Hippocampal formation (tissue), 2 donors: Measurements from ENCODE around the gene ABLIM1.
A peak's percentile ranks its signal among the peaks of the same experiment; 100 is the strongest.

Experiments used
- DNase-seq, 2 donors: peaks; one replicate each; lab custom pipeline; 2025; lab: John Stamatoyannopoulos, UW

The ABLIM1 gene

GRCh38 chr10:114408968-114409444 is 249.1 kb downstream of the ABLIM1 start:
- no peak for DNase-seq

DNA sequence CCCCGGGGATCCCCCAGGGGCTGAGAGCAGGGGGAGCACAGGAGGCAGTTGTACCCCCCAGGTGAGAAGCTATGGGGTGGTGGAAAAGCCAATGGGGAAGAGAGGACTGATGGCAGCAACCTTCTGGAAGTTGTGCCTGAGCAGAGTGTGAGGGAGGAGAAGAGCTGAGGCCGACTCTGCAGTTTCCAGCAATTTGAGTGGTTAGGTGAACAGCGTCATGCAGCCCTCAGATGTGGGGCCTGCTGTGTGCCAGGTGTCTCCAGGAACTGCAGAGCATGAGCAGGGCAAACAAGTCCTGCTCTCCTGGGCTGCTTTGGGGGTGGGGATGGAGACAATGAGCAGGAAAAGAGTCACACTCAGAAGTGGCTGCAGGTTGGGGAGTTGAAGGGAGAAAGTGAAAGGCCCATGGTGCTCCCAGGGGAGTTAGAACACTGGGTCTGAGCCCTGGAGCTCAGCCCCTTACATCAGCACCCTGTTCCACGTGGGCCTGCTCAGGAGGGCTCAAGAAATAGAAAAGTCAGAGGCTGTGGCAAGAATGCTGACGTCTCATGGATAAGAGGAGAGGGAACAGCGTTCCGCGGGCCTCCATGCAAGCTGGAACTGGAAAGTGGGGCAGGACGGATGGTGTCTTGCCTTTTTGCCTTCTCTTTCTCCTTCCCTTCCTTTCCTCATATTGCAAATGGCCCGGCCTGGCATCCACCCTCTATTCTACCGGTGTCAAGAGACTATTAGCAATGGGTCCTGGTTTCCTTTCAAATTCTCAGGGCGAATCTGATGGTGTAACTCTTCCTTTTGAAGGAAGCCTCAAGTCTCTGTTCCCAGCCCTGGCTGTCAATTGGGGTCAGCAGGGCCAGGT is 249.7 kb downstream of the ABLIM1 start:
- DNase-seq: no peak

DNA sequence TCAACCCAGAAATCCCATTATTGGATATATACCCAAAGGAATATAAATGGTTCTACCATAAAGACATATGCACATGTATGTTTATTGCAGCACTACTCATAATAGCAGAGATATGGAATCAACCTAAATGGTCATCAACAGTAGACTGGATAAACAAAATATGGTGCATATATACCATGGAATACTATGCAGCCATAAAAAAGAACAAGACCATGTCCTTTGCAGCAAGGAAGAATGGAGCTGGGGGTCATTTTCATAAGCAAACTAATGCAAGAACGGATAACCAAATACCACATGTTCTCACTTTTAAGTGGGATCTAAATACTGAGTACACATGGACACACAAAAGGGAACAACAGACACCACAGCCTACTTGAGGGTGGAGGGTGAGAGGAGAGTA is 251.6 kb downstream of the ABLIM1 start:
- no peak for DNase-seq

- no peak for DNase-seq
These were observed 253.1 kb downstream of the ABLIM1 start for GRCh38 chr10:114405011-114405350.

DNA sequence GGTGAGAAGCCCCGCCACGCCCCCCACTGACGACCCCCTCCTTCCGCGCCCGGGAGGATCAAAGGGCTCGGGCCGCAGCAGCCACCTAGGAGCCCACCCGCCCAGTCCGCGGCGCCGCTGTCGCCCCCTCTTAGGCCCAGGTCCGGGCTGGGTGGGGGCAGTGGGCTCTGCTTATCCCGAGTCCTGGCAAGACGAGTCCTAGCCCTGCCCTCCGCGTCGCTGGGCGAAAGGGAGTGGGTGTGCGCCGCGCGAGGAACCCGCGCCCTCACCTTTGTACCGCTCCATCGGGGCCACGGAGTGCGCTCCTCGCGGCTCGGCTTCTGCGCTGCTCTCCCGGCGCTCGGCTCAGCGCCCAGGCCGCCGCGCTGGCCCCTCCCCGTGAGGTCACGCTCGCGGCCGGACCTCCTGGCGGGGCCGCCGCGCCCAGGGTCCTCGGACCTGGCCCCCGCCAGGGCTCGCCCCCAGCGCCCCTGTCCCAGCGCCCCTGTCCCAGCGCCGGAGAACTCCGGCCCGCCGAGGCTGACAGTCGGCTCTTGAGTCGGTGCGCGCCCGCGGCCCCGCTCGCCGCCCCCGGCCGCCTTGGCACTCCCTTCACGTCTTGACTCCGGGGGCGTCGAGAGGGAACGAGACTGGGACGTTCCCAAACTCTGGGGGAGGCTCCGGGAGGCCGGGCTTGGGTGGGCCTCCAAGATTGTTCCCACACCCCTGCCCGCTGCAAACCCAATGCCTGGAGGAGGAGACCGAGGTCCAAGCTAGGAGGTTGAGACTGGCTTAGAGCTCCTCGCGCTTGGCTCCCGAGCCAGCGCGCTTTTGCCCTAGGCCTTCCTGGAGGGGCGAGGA is 253.7 kb downstream of the ABLIM1 start, which contains the start of gene AFAP1L2:
Gene AFAP1L2 (minus strand): TSS at position 332 of the 840 bp plus-strand sequence. CDS start 47 bp downstream, at position 285.
- DNase-seq: no peak

- DNase-seq: no peak
These were observed 254.4 kb downstream of the ABLIM1 start for GRCh38 chr10:114403541-114404161.

- DNase-seq: no peak
These were observed 255.1 kb downstream of the ABLIM1 start for GRCh38 chr10:114402871-114403540.

- no peak for DNase-seq
These were observed 255.8 kb downstream of the ABLIM1 start for GRCh38 chr10:114402233-114402632.

GRCh38 chr10:114401195-114401791 is 256.8 kb downstream of the ABLIM1 start:
- peak in 1 of 2 donors; percentile 59 for DNase-seq

GRCh38 chr10:114400091-114400490 is 258.0 kb downstream of the ABLIM1 start:
- DNase-seq: no peak

DNA sequence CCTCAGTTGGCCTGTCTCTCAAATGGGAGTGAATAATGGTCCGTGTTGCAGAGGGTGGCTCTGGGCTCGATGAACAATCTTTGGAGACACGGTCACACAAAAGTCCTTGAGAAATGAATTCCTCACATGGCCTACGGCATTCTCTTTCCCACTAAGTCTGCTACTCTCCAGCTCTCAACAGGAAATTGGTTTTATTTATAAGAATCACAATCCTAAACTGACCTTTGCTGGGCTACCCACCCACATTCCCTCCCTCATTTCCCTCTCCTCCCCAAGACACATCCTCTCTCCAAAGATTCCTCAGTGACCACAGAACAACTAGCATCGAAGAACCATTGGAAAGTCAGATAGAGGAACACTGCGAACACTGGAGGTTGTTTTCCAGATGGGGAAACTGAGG is 258.5 kb downstream of the ABLIM1 start:
- no peak for DNase-seq

GRCh38 chr10:114398587-114399331 is 259.3 kb downstream of the ABLIM1 start:
- DNase-seq: no peak

GRCh38 chr10:114397651-114398145 is 260.4 kb downstream of the ABLIM1 start:
- DNase-seq: no peak

DNA sequence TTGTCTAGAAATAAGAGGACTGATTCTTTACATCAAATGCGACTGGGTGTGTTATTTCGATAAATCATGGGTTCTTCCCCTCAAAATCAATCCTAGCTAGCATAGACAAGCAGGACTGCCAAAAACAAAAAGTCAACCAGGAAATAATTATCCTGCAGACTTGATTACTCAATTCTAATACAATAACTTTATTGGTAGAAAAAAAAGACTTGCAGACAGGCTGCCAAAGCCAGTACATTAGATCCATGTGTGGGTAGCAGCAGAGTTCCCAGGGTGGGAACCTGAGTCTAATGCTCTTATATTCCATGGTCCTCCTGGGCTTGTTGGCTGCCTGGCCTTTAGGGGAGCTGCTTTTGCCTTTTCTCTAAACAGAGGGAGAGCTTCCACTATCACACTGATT is 261.6 kb downstream of the ABLIM1 start:
- DNase-seq: no peak

- DNase-seq: peak in 1 of 2 donors; percentile 7
These were observed 262.6 kb downstream of the ABLIM1 start for GRCh38 chr10:114395366-114396022.

GRCh38 chr10:114394531-114394930 is 263.5 kb downstream of the ABLIM1 start:
- no peak for DNase-seq

DNA sequence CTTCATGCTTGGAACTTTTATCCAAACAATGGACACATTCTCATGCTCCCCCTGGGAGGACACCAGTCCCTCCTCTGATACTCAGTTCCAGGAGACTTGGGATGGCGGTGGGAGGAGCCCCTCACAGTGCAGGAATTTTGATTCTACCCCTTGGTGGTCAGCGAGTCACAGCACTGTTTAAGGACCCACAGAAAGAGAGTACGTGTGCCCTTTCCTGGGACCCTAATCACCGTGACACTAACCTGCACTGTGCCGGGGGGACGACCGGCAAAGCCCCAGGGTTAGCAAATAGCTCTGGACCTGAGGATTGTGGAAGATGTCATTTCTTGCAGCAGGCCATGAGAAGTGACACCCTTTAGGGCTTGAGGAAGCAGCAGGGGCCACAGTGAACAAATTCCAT is 264.2 kb downstream of the ABLIM1 start:
- no peak for DNase-seq

GRCh38 chr10:114393482-114393881 is 264.6 kb downstream of the ABLIM1 start:
- no peak for DNase-seq

DNA sequence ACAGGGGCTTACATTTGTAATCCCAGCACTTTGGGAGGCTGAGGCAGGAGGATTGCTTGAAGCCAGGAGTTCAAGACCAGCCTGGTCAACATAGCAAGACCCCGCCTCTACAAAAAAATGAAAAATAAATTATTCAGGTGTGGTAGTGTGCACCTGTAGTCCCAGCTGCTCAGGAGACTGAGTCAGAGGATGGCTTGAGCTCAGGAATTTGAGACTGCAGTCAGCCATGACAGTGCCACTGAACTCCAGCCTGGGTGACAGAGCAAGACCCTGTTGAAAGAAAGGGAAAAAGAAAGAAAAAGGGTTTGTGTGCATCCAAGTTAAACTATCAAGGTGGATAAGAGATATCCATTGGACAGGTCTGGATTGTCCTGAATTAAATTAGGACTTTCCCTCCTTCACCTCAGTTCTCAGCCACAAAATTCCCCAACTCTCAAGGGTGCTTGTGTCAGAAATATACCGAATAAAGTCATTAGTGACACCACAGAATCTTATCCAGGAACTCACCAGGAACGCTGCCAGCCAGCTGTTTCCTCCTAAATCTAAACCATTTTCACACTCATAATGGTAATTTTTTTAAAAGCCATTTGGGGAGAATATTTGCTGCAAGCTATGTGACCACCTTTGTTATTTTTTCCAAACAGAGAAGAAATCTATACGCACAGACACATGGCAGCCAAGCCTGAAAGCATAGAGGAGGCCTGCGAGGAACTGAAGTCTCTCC is 265.8 kb downstream of the ABLIM1 start:
- no peak for DNase-seq
